AG04450 (cell line): ENCODE results near the gene NECTIN1. TPM values are rescaled to one million over a fixed set of nuclear protein-coding genes. Genes with fewer than 3 reads are reported as not detected.

Experiments
- CTCF ChIA-PET: fragments of 300-600, 350-600 bp; formaldehyde crosslinking; extraction: SDS; loops from one replicate; lab custom pipeline; 2022; ENCODE audit warnings: antibody characterized with exemption, inconsistent platforms; lab: Charles Lee
- POLR2A ChIA-PET: fragments of 350-600 bp; formaldehyde crosslinking; extraction: SDS; loops from one replicate; lab custom pipeline; 2021; ENCODE audit warnings: antibody characterized with exemption, inconsistent platforms; lab: Yijun Ruan, JAX
- DNase-seq: peaks from one replicate; pipeline ENCODE4 v3.0.0-alpha.2; 2011; ENCODE audit warnings: low read depth, low spot score
- H3K27ac ChIP-seq: one replicate; pipeline ENCODE4 v1.5.1; 2012; ENCODE audit warnings: low read depth, low read length, control low read depth
- H3K27me3 ChIP-seq: one replicate; pipeline ENCODE4 v1.6.0; 2012; ENCODE audit warnings: low read length; ENCODE audit not compliant: control insufficient read depth, insufficient read depth
- H3K4me3 ChIP-seq: 2 replicates; pipeline ENCODE4 v1.5.1; 2011; ENCODE audit warnings: mild to moderate bottlenecking, low read depth, low read length, control low read depth
- H3K9me3 ChIP-seq: 2 replicates; pipeline ENCODE4 v1.5.1; 2012; ENCODE audit warnings: low read length; ENCODE audit not compliant: control insufficient read depth, insufficient read depth
- polyA plus RNA-seq: library from polyadenylated mRNA; depleted of rRNA; stranded (reverse); fragments of >200 nt; gene quantifications from 2 replicates; pipeline ENCODE4 v1.2.3, GENCODE V29; 2011
- TF ChIP-seq, protein P1 (sequence below): IDR thresholded peaks from 2 replicates; pipeline ENCODE4 v1.5.1; 2011; ENCODE audit warnings: low read depth, low read length, control low read depth, inconsistent platforms

Gene NECTIN1
- polyA plus RNA-seq, 1 experiment: 2.8 TPM

DNA sequence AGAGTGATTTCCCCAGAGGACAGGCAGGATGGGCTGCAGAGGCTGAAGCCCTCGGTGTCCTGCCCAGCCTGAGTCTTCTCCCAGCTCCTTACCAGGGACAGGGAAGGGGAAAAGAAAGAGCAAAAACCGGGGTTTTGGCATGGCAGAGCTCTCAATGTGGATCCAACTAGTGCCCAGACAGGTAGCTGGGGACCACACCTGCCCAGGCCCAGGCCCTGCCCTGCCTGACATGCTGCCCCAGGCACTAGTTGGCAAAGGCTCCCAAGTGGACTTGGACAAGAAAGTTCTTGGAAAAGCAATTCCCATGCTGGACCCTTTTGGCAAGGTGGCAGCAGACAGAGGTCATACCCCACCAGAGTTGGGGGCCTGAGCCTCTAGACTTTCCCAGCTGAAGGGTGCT, 31.1 kb downstream of the NECTIN1 start:
- ChIA-PET CTCF (no interaction called here), POLR2A (no interaction called here)
- Histone ChIP-seq H3K27me3 (no peaks in the 10 kb centered on the region), H3K27ac (no peak overlapping the region), H3K9me3 (no peaks in the 10 kb centered on the region), H3K4me3 (no peak overlapping the region)
- TF ChIP-seq, protein P1, sequence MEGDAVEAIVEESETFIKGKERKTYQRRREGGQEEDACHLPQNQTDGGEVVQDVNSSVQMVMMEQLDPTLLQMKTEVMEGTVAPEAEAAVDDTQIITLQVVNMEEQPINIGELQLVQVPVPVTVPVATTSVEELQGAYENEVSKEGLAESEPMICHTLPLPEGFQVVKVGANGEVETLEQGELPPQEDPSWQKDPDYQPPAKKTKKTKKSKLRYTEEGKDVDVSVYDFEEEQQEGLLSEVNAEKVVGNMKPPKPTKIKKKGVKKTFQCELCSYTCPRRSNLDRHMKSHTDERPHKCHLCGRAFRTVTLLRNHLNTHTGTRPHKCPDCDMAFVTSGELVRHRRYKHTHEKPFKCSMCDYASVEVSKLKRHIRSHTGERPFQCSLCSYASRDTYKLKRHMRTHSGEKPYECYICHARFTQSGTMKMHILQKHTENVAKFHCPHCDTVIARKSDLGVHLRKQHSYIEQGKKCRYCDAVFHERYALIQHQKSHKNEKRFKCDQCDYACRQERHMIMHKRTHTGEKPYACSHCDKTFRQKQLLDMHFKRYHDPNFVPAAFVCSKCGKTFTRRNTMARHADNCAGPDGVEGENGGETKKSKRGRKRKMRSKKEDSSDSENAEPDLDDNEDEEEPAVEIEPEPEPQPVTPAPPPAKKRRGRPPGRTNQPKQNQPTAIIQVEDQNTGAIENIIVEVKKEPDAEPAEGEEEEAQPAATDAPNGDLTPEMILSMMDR: no peak
- DNase-seq: no peak

DNA sequence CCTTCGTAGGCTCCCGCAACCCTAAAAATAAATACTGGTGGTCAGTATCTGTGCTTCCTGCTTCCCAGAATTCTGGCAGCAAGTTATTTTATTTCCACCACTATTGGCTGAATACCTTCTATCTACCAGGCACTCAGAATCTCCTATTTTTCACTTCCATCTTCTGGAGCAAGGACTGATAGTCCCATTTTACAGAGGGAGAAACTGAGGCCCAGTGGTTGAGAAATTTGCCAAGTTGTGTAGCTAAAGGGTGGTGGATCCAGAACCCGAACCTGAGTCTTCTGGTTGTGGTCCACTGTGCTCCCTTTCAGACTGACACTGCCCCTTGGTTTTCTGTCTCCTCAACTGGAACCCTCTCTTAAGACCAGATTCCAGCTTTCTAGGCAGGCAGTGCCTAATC, 31.6 kb downstream of the NECTIN1 start:
- DNase-seq: no peak
- no peaks in the 10 kb centered on the region for H3K27me3 ChIP-seq
- TF ChIP-seq, protein P1: no peak
- H3K27ac ChIP-seq: no peak overlapping the region
- POLR2A ChIA-PET: no interaction called here
- no peak overlapping the region for H3K4me3 ChIP-seq
- H3K9me3 ChIP-seq: no peaks in the 10 kb centered on the region
- CTCF ChIA-PET: no interaction called here

DNA sequence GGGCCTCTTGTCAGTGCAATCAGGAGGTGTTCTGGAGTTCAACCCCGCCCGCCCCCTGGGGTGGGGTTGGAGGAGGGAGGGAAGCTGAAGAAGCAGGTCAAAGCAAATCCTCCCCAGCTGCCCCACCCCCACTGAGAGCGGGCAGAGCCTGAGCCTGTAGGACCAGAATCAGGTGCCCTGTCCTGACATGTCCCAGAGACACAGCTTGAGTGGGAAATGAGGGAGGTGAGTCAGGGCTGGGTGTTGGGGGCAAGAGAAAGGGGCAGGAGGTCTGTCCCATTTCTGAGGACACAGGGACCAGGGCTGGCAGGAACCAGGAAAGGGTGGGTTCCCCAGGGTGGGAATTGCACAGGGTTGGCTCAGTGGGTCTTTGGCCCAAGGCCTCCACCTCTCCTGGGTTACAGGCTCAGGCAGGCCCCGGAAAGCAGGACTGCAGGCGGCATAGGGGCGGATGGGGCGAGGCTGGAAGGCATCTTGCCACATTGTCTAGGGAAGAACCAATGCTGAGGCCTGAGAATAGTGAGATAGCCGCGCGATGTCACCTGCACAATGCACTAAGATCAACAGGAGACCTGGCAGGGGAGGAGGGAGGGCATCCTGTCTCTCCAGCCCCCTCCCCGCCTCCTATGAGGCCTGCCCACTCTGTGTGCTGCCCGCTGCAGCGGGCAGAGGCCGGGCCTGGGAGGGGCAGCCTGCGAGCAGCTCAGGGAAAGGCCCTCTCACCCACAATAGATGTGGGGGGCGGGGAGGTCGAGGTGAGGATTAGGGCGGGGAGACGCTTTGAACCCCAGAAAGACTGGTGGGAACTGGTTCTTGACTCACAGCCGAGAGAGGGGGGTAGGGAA, 32.4 kb downstream of the NECTIN1 start:
- CTCF ChIA-PET: no interaction called here
- H3K27ac ChIP-seq: no peak overlapping the region
- no peak overlapping the region for H3K4me3 ChIP-seq
- no peaks in the 10 kb centered on the region for H3K27me3 ChIP-seq
- H3K9me3 ChIP-seq: no peaks in the 10 kb centered on the region
- POLR2A ChIA-PET: no interaction called here
- no peak for DNase-seq
- TF ChIP-seq, protein P1: no peak

DNA sequence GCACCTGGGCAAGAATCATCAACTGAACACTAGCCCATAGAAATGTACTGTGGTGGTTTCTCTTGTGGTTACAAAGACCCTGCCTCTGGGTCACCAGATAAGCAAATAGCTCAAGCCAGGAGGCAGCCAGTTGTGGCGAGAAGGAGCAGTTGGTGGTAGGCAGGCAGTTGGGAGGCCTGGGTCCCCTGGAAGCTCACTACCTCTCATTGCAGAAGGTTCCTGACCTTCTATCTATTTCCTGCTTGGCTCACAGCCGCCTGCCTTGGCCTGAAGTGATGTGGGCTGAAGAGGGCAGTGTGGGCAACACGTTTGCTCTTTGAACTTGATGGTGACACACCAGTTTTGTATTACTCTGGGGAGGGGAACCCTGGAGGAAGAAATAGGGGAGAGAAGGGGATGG, 34.7 kb downstream of the NECTIN1 start:
- Histone ChIP-seq H3K27ac (no peak overlapping the region), H3K27me3 (no peaks in the 10 kb centered on the region), H3K9me3 (no peaks in the 10 kb centered on the region), H3K4me3 (no peak overlapping the region)
- POLR2A ChIA-PET: no interaction called here
- CTCF ChIA-PET: interaction anchor here (1.3 kb wide), 1 partner anchor 35 kb away, joined by 5 read pairs; the partner anchor contains the start of gene NECTIN1
- TF ChIP-seq, protein P1: no peak
- DNase-seq: no peak

GRCh38 chr11:119693253-119693815, 35.7 kb downstream of the NECTIN1 start:
- ChIA-PET CTCF (interaction anchor here (1.3 kb wide), 1 partner anchor 609 kb away, joined by 3 read pairs; no protein-coding TSS in a partner anchor), POLR2A (no interaction called here)
- DNase-seq: no peak
- Histone ChIP-seq H3K27me3 (no peaks in the 10 kb centered on the region), H3K9me3 (no peaks in the 10 kb centered on the region), H3K27ac (no peak overlapping the region), H3K4me3 (no peak overlapping the region)
- TF ChIP-seq, protein P1: no peak
